Stimulated activated CD4-positive, alpha-beta T cell treated with anti-CD3 and anti-CD28 coated beads, TNF-alpha, amount 100 ng/mL, for 24 hours (primary cell): ENCODE results near the gene C1RL.

Experiments used
- DNase-seq, 3 experiments: peaks; one replicate each; pipeline ENCODE4 v3.0.0-alpha.2; 2020; ENCODE audit warnings: low read depth in 3 of 3

C1RL gene

GRCh38 chr12:7092229-7092985 lies 16.6 kb downstream of the C1RL start, which contains the start of gene C1R:
Gene C1R, minus strand, starts transcription at chr12:7092445. Its CDS starts 57 bp downstream, at chr12:7092388.
- peak; percentile 39 to 64 (median 56) for DNase-seq

- no peak for DNase-seq
These were observed 17.3 kb downstream of the C1RL start for GRCh38 chr12:7091660-7092228.

- DNase-seq: no peak
These were observed 17.8 kb downstream of the C1RL start for GRCh38 chr12:7091171-7091570.

- no peak for DNase-seq
These were observed 18.6 kb downstream of the C1RL start for GRCh38 chr12:7090222-7090998.

GRCh38 chr12:7089196-7089871 lies 19.7 kb downstream of the C1RL start:
- no peak for DNase-seq

GRCh38 chr12:7083125-7083524 lies 25.9 kb downstream of the C1RL start:
- DNase-seq: no peak

GRCh38 chr12:7081037-7081436 lies 28.0 kb downstream of the C1RL start:
- no peak for DNase-seq

- no peak for DNase-seq
These were observed 29.2 kb downstream of the C1RL start for GRCh38 chr12:7079826-7080125.

- DNase-seq: no peak
These were observed 30.9 kb downstream of the C1RL start for GRCh38 chr12:7078163-7078562.

- DNase-seq: no peak
These were observed 32.5 kb downstream of the C1RL start for GRCh38 chr12:7076493-7076892.

- DNase-seq: no peak
These were observed 33.1 kb downstream of the C1RL start for GRCh38 chr12:7075939-7076338.

- no peak for DNase-seq
These were observed 33.5 kb downstream of the C1RL start for GRCh38 chr12:7075518-7075917.

- DNase-seq: no peak
These were observed 35.1 kb downstream of the C1RL start for GRCh38 chr12:7073946-7074345.

GRCh38 chr12:7072554-7072953 lies 36.5 kb downstream of the C1RL start:
- DNase-seq: no peak

GRCh38 chr12:7072035-7072434 lies 37.0 kb downstream of the C1RL start:
- no peak for DNase-seq

- DNase-seq: no peak
These were observed 39.6 kb downstream of the C1RL start for GRCh38 chr12:7069386-7069785.

- no peak for DNase-seq
These were observed 40.0 kb downstream of the C1RL start for GRCh38 chr12:7068994-7069346.

GRCh38 chr12:7068240-7068993 lies 40.6 kb downstream of the C1RL start:
- no peak for DNase-seq

GRCh38 chr12:7067096-7067495 lies 41.9 kb downstream of the C1RL start:
- DNase-seq: no peak

- no peak for DNase-seq
These were observed 42.4 kb downstream of the C1RL start for GRCh38 chr12:7066596-7066995.

GRCh38 chr12:7065073-7065623 lies 43.9 kb downstream of the C1RL start:
- no peak for DNase-seq
